OCI-LY1 (cell line): ENCODE measurements around the gene COL25A1.

ENCODE experiments used
- EZH2 ChIP-seq: fragments of 200-600 bp; sonication (generic), shearing (Covaris generic); IDR thresholded peaks from 2 replicates; pipeline ENCODE4 v1.8.0; 2017; ENCODE audit warnings: borderline replicate concordance, mixed run types, mild to moderate bottlenecking, antibody characterized with exemption, low read length, moderate library complexity, mixed read lengths
- TF ChIP-seq, protein P1 (sequence below): fragments of 200-600 bp; sonication (generic), shearing (Covaris generic); IDR thresholded peaks from 2 replicates; pipeline ENCODE4 v1.5.1; 2017; ENCODE audit warnings: mild to moderate bottlenecking, antibody characterized with exemption, low read length, moderate library complexity, mixed read lengths

DNA sequence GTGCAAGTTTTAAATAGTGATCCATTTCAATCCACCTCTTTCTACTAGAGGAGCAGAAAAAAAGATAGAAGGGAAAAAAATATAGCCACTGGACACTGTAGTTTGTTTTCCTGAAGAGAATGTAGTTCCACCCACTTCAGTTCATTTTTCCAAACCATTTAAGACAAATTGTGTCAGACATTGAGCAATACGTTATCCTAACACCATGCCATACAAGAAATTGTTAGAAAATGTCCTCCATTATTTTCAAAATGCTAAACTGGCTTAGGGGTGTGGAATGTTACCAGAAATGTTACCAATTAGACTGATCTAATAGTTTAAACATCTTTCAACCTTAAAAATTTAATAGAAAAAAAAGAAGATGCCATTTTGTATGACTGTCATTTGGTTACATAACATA, 491.0 kb downstream of the COL25A1 start:
- TF ChIP-seq, protein P1, sequence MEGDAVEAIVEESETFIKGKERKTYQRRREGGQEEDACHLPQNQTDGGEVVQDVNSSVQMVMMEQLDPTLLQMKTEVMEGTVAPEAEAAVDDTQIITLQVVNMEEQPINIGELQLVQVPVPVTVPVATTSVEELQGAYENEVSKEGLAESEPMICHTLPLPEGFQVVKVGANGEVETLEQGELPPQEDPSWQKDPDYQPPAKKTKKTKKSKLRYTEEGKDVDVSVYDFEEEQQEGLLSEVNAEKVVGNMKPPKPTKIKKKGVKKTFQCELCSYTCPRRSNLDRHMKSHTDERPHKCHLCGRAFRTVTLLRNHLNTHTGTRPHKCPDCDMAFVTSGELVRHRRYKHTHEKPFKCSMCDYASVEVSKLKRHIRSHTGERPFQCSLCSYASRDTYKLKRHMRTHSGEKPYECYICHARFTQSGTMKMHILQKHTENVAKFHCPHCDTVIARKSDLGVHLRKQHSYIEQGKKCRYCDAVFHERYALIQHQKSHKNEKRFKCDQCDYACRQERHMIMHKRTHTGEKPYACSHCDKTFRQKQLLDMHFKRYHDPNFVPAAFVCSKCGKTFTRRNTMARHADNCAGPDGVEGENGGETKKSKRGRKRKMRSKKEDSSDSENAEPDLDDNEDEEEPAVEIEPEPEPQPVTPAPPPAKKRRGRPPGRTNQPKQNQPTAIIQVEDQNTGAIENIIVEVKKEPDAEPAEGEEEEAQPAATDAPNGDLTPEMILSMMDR: no peak
- TF ChIP-seq EZH2: no peak
